Measurements from ENCODE around the gene SPA17.

The SPA17 gene

GRCh38 chr11:124663861-124664260 lies 9.8 kb upstream of the SPA17 start:
- DNase-seq = no peak

DNA sequence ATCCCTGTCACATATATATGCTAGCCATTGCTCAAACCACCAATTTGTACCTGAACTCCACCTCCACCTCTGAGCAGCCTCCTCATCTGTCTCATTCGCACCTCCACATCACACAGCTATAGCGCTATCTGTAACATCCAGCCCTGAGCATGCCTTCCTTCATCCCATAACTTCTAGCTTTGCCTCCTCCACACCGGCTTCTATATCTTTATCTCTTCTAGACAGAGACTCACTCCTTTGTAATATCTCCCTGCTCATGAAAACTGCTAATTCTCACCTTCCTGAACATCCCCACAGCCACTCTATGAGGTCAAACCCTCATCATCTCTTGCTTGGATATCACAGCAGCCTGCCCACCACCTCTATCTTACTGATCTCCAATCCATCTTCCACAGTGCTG lies 6.1 kb upstream of the SPA17 start:
- DNase-seq = no peak

- peak; percentile 12 for DNase-seq
Measured at GRCh38 chr11:124669193-124669592, 4.5 kb upstream of the SPA17 start.

DNA sequence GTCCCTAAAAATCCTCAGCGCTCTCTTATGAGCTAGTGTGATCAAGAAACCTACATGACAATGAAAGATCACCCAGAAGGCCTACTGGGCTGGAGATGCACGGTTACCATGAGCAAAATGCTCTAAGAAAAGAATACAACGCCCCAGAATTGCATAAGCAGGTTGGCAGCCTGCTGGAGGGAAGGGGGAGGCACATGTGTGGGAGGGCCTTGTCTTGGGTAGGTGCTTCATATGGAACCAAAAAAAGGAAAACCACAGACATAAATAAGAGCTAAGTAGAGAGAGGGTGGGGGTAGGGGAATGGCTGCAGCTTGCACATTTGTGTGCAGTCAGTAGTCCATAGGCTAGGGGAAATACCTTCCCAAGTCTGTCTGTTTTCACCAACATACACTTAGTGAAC lies 3.0 kb upstream of the SPA17 start:
- no peak for DNase-seq

DNA sequence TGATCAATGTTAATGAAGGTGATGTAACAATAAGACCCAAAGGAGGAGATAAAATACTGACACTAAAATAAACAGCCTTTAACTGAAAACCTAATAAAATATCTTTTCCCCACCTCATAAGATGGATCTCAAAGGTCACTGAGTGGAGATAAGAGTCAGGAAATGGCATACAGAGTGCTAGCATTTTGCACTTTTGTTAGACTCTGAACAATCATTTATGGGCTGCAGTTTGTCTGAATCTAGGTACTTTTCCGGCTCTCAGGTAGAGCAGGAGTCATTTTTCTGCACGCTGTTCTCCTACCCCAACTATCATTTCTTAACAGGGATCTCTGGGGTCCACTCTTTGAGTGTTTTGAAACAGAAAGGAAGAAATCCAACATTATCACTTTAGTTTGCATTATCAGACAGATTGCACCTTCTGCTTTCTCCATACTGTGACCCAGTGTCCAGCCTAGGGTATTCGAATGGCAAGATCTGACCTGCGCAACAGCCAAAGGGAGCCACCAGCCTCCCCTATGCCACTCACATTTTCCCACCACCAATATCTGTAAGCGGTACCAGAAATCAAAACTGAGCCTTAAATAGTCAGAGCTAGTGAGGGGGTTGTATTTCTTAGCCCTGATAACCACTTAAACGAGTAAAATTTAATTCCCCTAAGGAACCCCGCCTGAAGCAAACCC lies 1.0 kb upstream of the SPA17 start:
- no peak for DNase-seq

DNA sequence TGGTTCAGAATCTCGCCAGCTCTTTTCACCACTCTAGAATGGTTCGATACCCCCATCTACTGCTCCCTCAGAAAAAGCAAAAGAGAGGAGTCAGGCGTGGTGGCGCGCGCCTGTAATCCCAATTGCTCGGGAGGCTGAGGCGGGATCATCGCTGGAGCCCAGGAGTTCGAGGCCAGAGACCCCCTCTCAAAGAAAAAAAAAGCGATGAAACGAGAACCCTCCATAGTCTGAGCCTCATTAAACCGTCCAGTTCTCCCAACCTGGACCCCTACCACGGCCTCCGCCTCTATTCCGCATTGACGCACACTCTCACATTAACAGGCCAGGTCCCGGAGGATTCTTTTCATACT lies 439 bp downstream of the SPA17 start:
- DNase-seq = no peak

GRCh38 chr11:124674571-124674970 lies 867 bp downstream of the SPA17 start:
- no peak for DNase-seq

GRCh38 chr11:124676386-124676785 lies 2.7 kb downstream of the SPA17 start:
- no peak for DNase-seq

DNA sequence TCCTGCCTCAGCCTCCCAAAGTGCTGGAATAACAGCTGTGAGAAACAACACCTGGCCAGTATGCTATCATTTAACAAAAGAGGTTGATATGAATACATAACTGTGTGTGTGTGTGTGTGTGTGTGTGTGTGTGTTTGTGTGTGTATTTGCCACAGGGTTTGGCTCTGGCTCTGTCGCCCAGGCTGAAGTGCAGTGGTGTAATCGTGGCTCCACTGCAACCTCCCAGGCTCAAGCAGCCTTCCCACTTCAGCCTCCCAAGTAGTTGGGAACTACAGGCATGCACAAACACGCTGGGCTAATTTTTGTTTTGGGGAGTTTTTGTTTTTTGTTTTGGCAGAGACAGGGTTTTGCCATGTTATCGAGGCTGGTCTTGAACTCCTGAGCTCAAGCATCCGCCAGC lies 4.7 kb downstream of the SPA17 start:
- no peak for DNase-seq

- no peak for DNase-seq
Measured at GRCh38 chr11:124681421-124681820, 7.7 kb downstream of the SPA17 start.

DNA sequence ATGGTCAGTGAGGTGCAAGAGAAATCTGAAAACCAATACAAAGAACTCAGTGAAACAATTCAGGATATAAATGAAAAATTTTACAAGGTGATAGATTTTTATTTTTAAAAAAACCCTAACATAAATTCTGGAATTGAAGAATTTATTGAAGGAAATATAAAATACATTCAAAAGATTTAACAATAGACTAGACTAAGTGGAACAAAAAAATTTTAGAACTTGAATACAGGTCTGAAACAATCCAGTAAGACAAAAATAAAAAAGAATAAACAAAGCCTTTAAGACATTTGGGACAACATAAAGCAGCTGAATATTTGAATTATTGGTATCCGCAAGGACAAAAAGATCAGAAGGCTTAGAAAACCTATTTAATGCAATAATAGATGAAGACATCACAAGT lies 8.7 kb downstream of the SPA17 start:
- DNase-seq = no peak

- DNase-seq = no peak
Measured at GRCh38 chr11:124693142-124693541, 19.4 kb downstream of the SPA17 start.

GRCh38 chr11:124699547-124699946 lies 25.8 kb downstream of the SPA17 start:
- no peak for DNase-seq

- no peak for DNase-seq
Measured at GRCh38 chr11:124700028-124700427, 26.3 kb downstream of the SPA17 start.

- no peak for DNase-seq
Measured at GRCh38 chr11:124707829-124708228, 34.1 kb downstream of the SPA17 start.

GRCh38 chr11:124712392-124712791 lies 38.7 kb downstream of the SPA17 start:
- no peak for DNase-seq

- DNase-seq = no peak
Measured at GRCh38 chr11:124716591-124716990, 42.9 kb downstream of the SPA17 start.

DNA sequence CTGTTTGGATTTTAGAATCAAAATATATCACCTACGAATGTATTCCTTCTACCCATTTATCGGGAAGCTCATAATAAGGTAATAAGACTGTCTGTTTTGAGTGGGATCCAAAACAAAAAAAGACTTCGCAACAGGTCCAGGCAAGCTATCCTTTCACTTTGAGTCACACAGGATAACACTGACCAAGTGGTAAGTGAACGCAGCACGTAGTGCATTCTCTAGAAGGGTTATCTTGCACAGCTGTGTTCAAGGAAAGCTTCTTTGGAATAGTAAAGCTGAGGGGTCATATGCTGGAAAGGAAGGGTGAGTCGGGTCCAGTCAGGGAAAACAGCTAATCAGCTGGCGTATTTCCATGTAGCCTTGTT lies 43.7 kb downstream of the SPA17 start:
- DNase-seq = no peak

- no peak for DNase-seq
Measured at GRCh38 chr11:124717786-124718651, 44.3 kb downstream of the SPA17 start.

GRCh38 chr11:124718801-124719200 lies 45.1 kb downstream of the SPA17 start:
- DNase-seq = no peak

GRCh38 chr11:124719534-124719933 lies 45.8 kb downstream of the SPA17 start:
- DNase-seq = no peak

GRCh38 chr11:124722176-124722575 lies 48.5 kb downstream of the SPA17 start:
- DNase-seq = no peak

- DNase-seq = no peak
Measured at GRCh38 chr11:124724979-124725718, 51.4 kb downstream of the SPA17 start.

DNA sequence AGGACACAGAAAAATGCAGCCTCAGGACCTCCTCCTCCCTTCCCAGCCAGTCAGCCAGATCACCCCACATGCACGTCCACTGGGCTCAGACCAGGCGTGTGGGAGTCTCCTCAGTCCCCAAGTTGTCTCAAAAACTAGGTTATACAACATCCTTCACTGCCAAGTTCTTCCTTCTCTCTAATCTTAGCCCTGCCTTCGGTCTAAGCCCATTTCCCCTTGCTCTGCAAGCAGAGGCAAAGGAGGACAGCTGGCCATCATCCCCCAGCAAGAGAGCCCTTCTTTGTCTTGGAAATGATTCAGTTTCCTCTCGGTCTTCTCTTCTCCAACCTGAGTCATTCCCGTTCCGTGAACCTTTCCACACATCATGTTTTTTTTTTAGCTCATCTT lies 52.0 kb downstream of the SPA17 start:
- no peak for DNase-seq
